Neuronal stem cell (in vitro differentiated cells): ENCODE data around the gene GAPVD1.
A peak's percentile ranks its signal among the peaks of the same experiment; 100 is the strongest.

Experiments used
- DNase-seq: peaks from one replicate; pipeline ENCODE4 v3.0.0-alpha.2; 2013; ENCODE audit warnings: low spot score
- H2AFZ ChIP-seq: one replicate; pipeline ENCODE4 v1.6.1; 2013; ENCODE audit warnings: mild to moderate bottlenecking, low read length, inconsistent platforms
- H2AK5ac ChIP-seq: 2 replicates; pipeline ENCODE4 v1.6.1; 2013; ENCODE audit warnings: low read depth, mild to moderate bottlenecking, inconsistent platforms, low read length, moderate library complexity, mixed read lengths
- H2BK120ac ChIP-seq: 2 replicates; pipeline ENCODE4 v1.6.1; 2013; ENCODE audit warnings: low read depth, mild to moderate bottlenecking, inconsistent platforms, low read length, moderate library complexity, mixed read lengths
- H2BK12ac ChIP-seq: one replicate; pipeline ENCODE4 v1.6.1; 2013; ENCODE audit warnings: low read length, inconsistent platforms
- H2BK15ac ChIP-seq: 2 replicates; pipeline ENCODE4 v1.6.1; 2013; ENCODE audit warnings: mild to moderate bottlenecking, low read length, inconsistent platforms, mixed read lengths
- H2BK5ac ChIP-seq: one replicate; pipeline ENCODE4 v1.6.1; 2013; ENCODE audit warnings: inconsistent platforms, mild to moderate bottlenecking, low read length, moderate library complexity
- H3K14ac ChIP-seq: one replicate; pipeline ENCODE4 v1.6.1; 2013; ENCODE audit warnings: low read length, inconsistent platforms
- H3K18ac ChIP-seq: 2 replicates; pipeline ENCODE4 v1.6.1; 2013; ENCODE audit warnings: low read length, inconsistent platforms
- H3K23ac ChIP-seq: 2 replicates; pipeline ENCODE4 v1.6.1; 2013; ENCODE audit warnings: low read depth, mild to moderate bottlenecking, mixed read lengths, low read length, inconsistent platforms; ENCODE audit not compliant: poor library complexity
- H3K27ac ChIP-seq: replicated peaks from 3 replicates; pipeline ENCODE4 v1.5.1; 2013; ENCODE audit warnings: low read length, inconsistent platforms
- H3K27me3 ChIP-seq, 3 experiments: 2 replicates each; pipeline ENCODE4 v1.6.1; 2013; ENCODE audit warnings: low read length in 3 of 3, mild to moderate bottlenecking in 2 of 3, inconsistent platforms in 1 of 3, low read depth in 1 of 3, mixed read lengths in 1 of 3, moderate library complexity in 1 of 3; ENCODE audit not compliant: control insufficient read depth in 3 of 3, insufficient read depth in 3 of 3
- H3K36me3 ChIP-seq, 2 donors: replicated peaks in 1 of 2; 2 replicates each; pipeline ENCODE4 v1.6.1; 2013; ENCODE audit warnings: low read length in 2 of 2; ENCODE audit not compliant: control insufficient read depth in 2 of 2, insufficient read depth in 2 of 2
- H3K4ac ChIP-seq: 2 replicates; pipeline ENCODE4 v1.6.1; 2013; ENCODE audit warnings: inconsistent platforms, mild to moderate bottlenecking, low read length, moderate library complexity
- H3K4me1 ChIP-seq, 2 donors: 1 replicate in 1 of 2; 2 replicates in 1 of 2; pipeline ENCODE4 v1.6.1; 2013; ENCODE audit warnings: low read length in 2 of 2, low read depth in 1 of 2; ENCODE audit not compliant: control insufficient read depth in 2 of 2, insufficient read depth in 1 of 2
- H3K4me2 ChIP-seq: one replicate; pipeline ENCODE4 v1.6.1; 2013; ENCODE audit warnings: mild to moderate bottlenecking, low read length, inconsistent platforms; ENCODE audit not compliant: insufficient read depth, poor library complexity, severe bottlenecking
- H3K4me3 ChIP-seq, 2 donors: 2 replicates each; pipeline ENCODE4 v1.5.1; 2013; ENCODE audit warnings: low read length in 2 of 2, mild to moderate bottlenecking in 2 of 2, inconsistent platforms in 1 of 2, moderate library complexity in 1 of 2
- H3K79me1 ChIP-seq: one replicate; pipeline ENCODE4 v1.6.1; 2013; ENCODE audit warnings: low read depth, mild to moderate bottlenecking, inconsistent platforms, low read length, moderate library complexity
- H3K9ac ChIP-seq: one replicate; pipeline ENCODE4 v1.6.1; 2013; ENCODE audit warnings: mild to moderate bottlenecking, low read depth, low read length, inconsistent platforms; ENCODE audit not compliant: poor library complexity
- H3K9me3 ChIP-seq, 2 donors: replicated peaks in 1 of 2; 2 replicates each; pipeline versions ENCODE3 to v1.6.1; 2013; ENCODE audit warnings: low read length in 2 of 2, mild to moderate bottlenecking in 2 of 2, inconsistent platforms in 1 of 2, low read depth in 1 of 2, mixed read lengths in 1 of 2, moderate library complexity in 1 of 2; ENCODE audit not compliant: control insufficient read depth in 2 of 2, insufficient read depth in 1 of 2
- H4K8ac ChIP-seq: one replicate; pipeline ENCODE4 v1.6.1; 2013; ENCODE audit warnings: low read depth, mild to moderate bottlenecking, inconsistent platforms, low read length, moderate library complexity
- H4K91ac ChIP-seq: one replicate; pipeline ENCODE4 v1.6.1; 2013; ENCODE audit warnings: low read length, low read depth, mild to moderate bottlenecking, inconsistent platforms; ENCODE audit not compliant: poor library complexity
- WGBS, 2 donors: extraction: QIAGEN DNeasy Blood & Tissue Kit; methylation state at CpG; one replicate each; pipeline ENCODE4 v1.1.7; 2013; ENCODE audit warnings: missing lambda C conversion rate in 2 of 2, mixed read lengths in 1 of 2; ENCODE audit not compliant: insufficient read length in 2 of 2, insufficient replicate concordance in 1 of 2; ENCODE audit errors: extremely low coverage in 2 of 2; 5-methylcytosine and 5-hydroxymethylcytosine counted together

GAPVD1 gene

GRCh38 chr9:125407974-125408900 is 146.6 kb downstream of the GAPVD1 start:
- Histone ChIP-seq H3K9ac (peak overlapping the region; percentile 89), H3K4me2 (peak overlapping the region; percentile 95), H3K18ac (peak overlapping the region; percentile 99), H3K4ac (peak overlapping the region; percentile 87), H3K4me3 (peak overlapping the region; percentile 45 to 80), H3K27ac (no peak overlapping the region), H3K79me1 (peaks cover 2% of the 10 kb centered on the region), H3K14ac (peak overlapping the region; percentile 47), H4K91ac (peak overlapping the region; percentile 96), H2BK12ac (peak overlapping the region; percentile 97), H3K9me3 (peaks cover 0 to 3% of the 10 kb centered on the region in 2 donors), H2AFZ (peak overlapping the region; percentile 93), H3K4me1 (peaks cover 0 to 5% of the 10 kb centered on the region in 2 donors), H4K8ac (peak overlapping the region; percentile 86), H2BK5ac (peak overlapping the region; percentile 93), H3K23ac (peak overlapping the region; percentile 82), H3K27me3 (peaks cover 0 to 12% (median 12%) of the 10 kb centered on the region in 3 experiments), H2BK120ac (no peak overlapping the region), H3K36me3 (no peaks in the 10 kb centered on the region), H2BK15ac (peak overlapping the region; percentile 13), H2AK5ac (peak overlapping the region; percentile 68)
- WGBS, 2 donors: no CpG with 5 or more reads among the region's 104 CpGs
- peak; percentile 75 for DNase-seq

- H3K9ac ChIP-seq: peak overlapping the region; percentile 34
- H2BK12ac ChIP-seq: no peak overlapping the region
- peak overlapping the region; percentile 95 for H2AK5ac ChIP-seq
- peaks cover 0 to 3% of the 10 kb centered on the region in 2 donors for H3K9me3 ChIP-seq
- no peaks in the 10 kb centered on the region for H3K36me3 ChIP-seq
- H4K91ac ChIP-seq: no peak overlapping the region
- no peak for DNase-seq
- peak overlapping the region; percentile 77 for H3K18ac ChIP-seq
- no peak overlapping the region for H2AFZ ChIP-seq
- peaks cover 0 to 12% (median 12%) of the 10 kb centered on the region in 3 experiments for H3K27me3 ChIP-seq
- H3K4ac ChIP-seq: no peak overlapping the region
- no peak overlapping the region for H2BK120ac ChIP-seq
- peak overlapping the region; percentile 72 for H2BK15ac ChIP-seq
- H3K4me2 ChIP-seq: no peak overlapping the region
- peak overlapping the region in 1 of 2 donors; percentile 48 for H3K4me3 ChIP-seq
- H3K79me1 ChIP-seq: peaks cover 2% of the 10 kb centered on the region
- no peak overlapping the region for H3K27ac ChIP-seq
- H3K23ac ChIP-seq: peak overlapping the region; percentile 53
- H3K14ac ChIP-seq: no peak overlapping the region
- WGBS, 2 donors: no CpG with 5 or more reads among the region's 20 CpGs
- no peak overlapping the region for H4K8ac ChIP-seq
- peaks cover 0 to 5% of the 10 kb centered on the region in 2 donors for H3K4me1 ChIP-seq
- H2BK5ac ChIP-seq: no peak overlapping the region
Measured at GRCh38 chr9:125409217-125409636, 147.6 kb downstream of the GAPVD1 start.

GRCh38 chr9:125409637-125410521 is 148.3 kb downstream of the GAPVD1 start:
- peak overlapping the region; percentile 53 for H3K23ac ChIP-seq
- H3K27me3 ChIP-seq: peaks cover 0 to 12% (median 12%) of the 10 kb centered on the region in 3 experiments
- H3K4me2 ChIP-seq: no peak overlapping the region
- 100% methylated on average over 2 of the region's 13 CpGs; no CpG with 5 or more reads in 1 of the 2 donors for WGBS, 2 donors
- H4K91ac ChIP-seq: peak overlapping the region; percentile 83
- no peak for DNase-seq
- H3K4me3 ChIP-seq: peak overlapping the region in 1 of 2 donors; percentile 48
- peak overlapping the region; percentile 4 for H2BK12ac ChIP-seq
- peaks cover 0 to 5% of the 10 kb centered on the region in 2 donors for H3K4me1 ChIP-seq
- H3K4ac ChIP-seq: no peak overlapping the region
- peaks cover 0 to 3% of the 10 kb centered on the region in 2 donors for H3K9me3 ChIP-seq
- peak overlapping the region; percentile 64 for H3K9ac ChIP-seq
- peak overlapping the region; percentile 72 for H2BK15ac ChIP-seq
- H3K14ac ChIP-seq: no peak overlapping the region
- no peaks in the 10 kb centered on the region for H3K36me3 ChIP-seq
- peak overlapping the region; percentile 84 for H2AFZ ChIP-seq
- H2AK5ac ChIP-seq: peak overlapping the region; percentile 95
- peak overlapping the region; percentile 94 for H4K8ac ChIP-seq
- H3K18ac ChIP-seq: peak overlapping the region; percentile 84
- no peak overlapping the region for H3K27ac ChIP-seq
- H3K79me1 ChIP-seq: peaks cover 2% of the 10 kb centered on the region
- no peak overlapping the region for H2BK120ac ChIP-seq
- H2BK5ac ChIP-seq: no peak overlapping the region
